CD8-positive, alpha-beta memory T cell (primary cell): ENCODE measurements around the gene THSD1. TPM values are rescaled to one million over a fixed set of nuclear protein-coding genes. Genes with fewer than 3 reads are reported as not detected.

Source experiments
- polyA plus RNA-seq: library from polyadenylated mRNA; unstranded; fragments of 300-500 nt; fragmentation: Illumina TruSeq; gene quantifications from one replicate; pipeline ENCODE4 v1.2.3, GENCODE V29; 2021
- total RNA-seq, 2 experiments: library from RNA; stranded (reverse); gene quantifications; one replicate each; pipeline ENCODE4 v1.2.3, GENCODE V29; 2021

Gene THSD1
- total and polyA plus RNA-seq, 3 experiments from 2014 or later = 0.20 to 0.26 TPM; not detected in 1

Other genes starting within 250 kb of the THSD1 start
- gene NEK3, start 246.6 kb downstream of the THSD1 start, total RNA-seq = 1 to 10 TPM; 1.2 to 1.5 TPM
- 2.7 TPM for gene NEK3, start 246.6 kb downstream of the THSD1 start, polyA plus RNA-seq
- 10 to 100 TPM; 33.8 to 34.9 TPM for gene VPS36, start 44.5 kb upstream of the THSD1 start, total RNA-seq
- gene VPS36, start 44.5 kb upstream of the THSD1 start, polyA plus RNA-seq = 47.1 TPM
- 10 to 100 TPM; 31.1 to 36.1 TPM for gene CKAP2, start 49.3 kb upstream of the THSD1 start, total RNA-seq
- 12.2 TPM for gene CKAP2, start 49.3 kb upstream of the THSD1 start, polyA plus RNA-seq
- gene HNRNPA1L2, start 236.3 kb upstream of the THSD1 start, total RNA-seq = 10 to 100 TPM in 1 of 2 experiments, 1 to 10 TPM in 1; 9.3 to 11.1 TPM
- gene HNRNPA1L2, start 236.3 kb upstream of the THSD1 start, polyA plus RNA-seq = 10.1 TPM
- gene SUGT1, start 246.7 kb upstream of the THSD1 start, total RNA-seq = 10 to 100 TPM; 66.7 to 71.1 TPM
- gene SUGT1, start 246.7 kb upstream of the THSD1 start, polyA plus RNA-seq = 54.8 TPM